Neuronal stem cell (in vitro differentiated cells): ENCODE measurements around the gene ERC2.

Experiments
- DNase-seq: peaks from one replicate; pipeline ENCODE4 v3.0.0-alpha.2; 2013; ENCODE audit warnings: low spot score
- H2AFZ ChIP-seq: one replicate; pipeline ENCODE4 v1.6.1; 2013; ENCODE audit warnings: mild to moderate bottlenecking, low read length, inconsistent platforms
- H2AK5ac ChIP-seq: 2 replicates; pipeline ENCODE4 v1.6.1; 2013; ENCODE audit warnings: low read depth, mild to moderate bottlenecking, inconsistent platforms, low read length, moderate library complexity, mixed read lengths
- H2BK120ac ChIP-seq: 2 replicates; pipeline ENCODE4 v1.6.1; 2013; ENCODE audit warnings: low read depth, mild to moderate bottlenecking, inconsistent platforms, low read length, moderate library complexity, mixed read lengths
- H2BK12ac ChIP-seq: one replicate; pipeline ENCODE4 v1.6.1; 2013; ENCODE audit warnings: low read length, inconsistent platforms
- H2BK15ac ChIP-seq: 2 replicates; pipeline ENCODE4 v1.6.1; 2013; ENCODE audit warnings: mild to moderate bottlenecking, low read length, inconsistent platforms, mixed read lengths
- H2BK5ac ChIP-seq: one replicate; pipeline ENCODE4 v1.6.1; 2013; ENCODE audit warnings: inconsistent platforms, mild to moderate bottlenecking, low read length, moderate library complexity
- H3K14ac ChIP-seq: one replicate; pipeline ENCODE4 v1.6.1; 2013; ENCODE audit warnings: low read length, inconsistent platforms
- H3K18ac ChIP-seq: 2 replicates; pipeline ENCODE4 v1.6.1; 2013; ENCODE audit warnings: low read length, inconsistent platforms
- H3K23ac ChIP-seq: 2 replicates; pipeline ENCODE4 v1.6.1; 2013; ENCODE audit warnings: low read depth, mild to moderate bottlenecking, mixed read lengths, low read length, inconsistent platforms; ENCODE audit not compliant: poor library complexity
- H3K27ac ChIP-seq: replicated peaks from 3 replicates; pipeline ENCODE4 v1.5.1; 2013; ENCODE audit warnings: low read length, inconsistent platforms
- H3K27me3 ChIP-seq, 3 experiments: 2 replicates each; pipeline ENCODE4 v1.6.1; 2013; ENCODE audit warnings: low read length in 3 of 3, mild to moderate bottlenecking in 2 of 3, inconsistent platforms in 1 of 3, low read depth in 1 of 3, mixed read lengths in 1 of 3, moderate library complexity in 1 of 3; ENCODE audit not compliant: control insufficient read depth in 3 of 3, insufficient read depth in 3 of 3
- H3K36me3 ChIP-seq, 2 donors: replicated peaks in 1 of 2; 2 replicates each; pipeline ENCODE4 v1.6.1; 2013; ENCODE audit warnings: low read length in 2 of 2; ENCODE audit not compliant: control insufficient read depth in 2 of 2, insufficient read depth in 2 of 2
- H3K4ac ChIP-seq: 2 replicates; pipeline ENCODE4 v1.6.1; 2013; ENCODE audit warnings: inconsistent platforms, mild to moderate bottlenecking, low read length, moderate library complexity
- H3K4me1 ChIP-seq, 2 donors: 1 replicate in 1 of 2; 2 replicates in 1 of 2; pipeline ENCODE4 v1.6.1; 2013; ENCODE audit warnings: low read length in 2 of 2, low read depth in 1 of 2; ENCODE audit not compliant: control insufficient read depth in 2 of 2, insufficient read depth in 1 of 2
- H3K4me2 ChIP-seq: one replicate; pipeline ENCODE4 v1.6.1; 2013; ENCODE audit warnings: mild to moderate bottlenecking, low read length, inconsistent platforms; ENCODE audit not compliant: insufficient read depth, poor library complexity, severe bottlenecking
- H3K4me3 ChIP-seq, 2 donors: 2 replicates each; pipeline ENCODE4 v1.5.1; 2013; ENCODE audit warnings: low read length in 2 of 2, mild to moderate bottlenecking in 2 of 2, inconsistent platforms in 1 of 2, moderate library complexity in 1 of 2
- H3K79me1 ChIP-seq: one replicate; pipeline ENCODE4 v1.6.1; 2013; ENCODE audit warnings: low read depth, mild to moderate bottlenecking, inconsistent platforms, low read length, moderate library complexity
- H3K9ac ChIP-seq: one replicate; pipeline ENCODE4 v1.6.1; 2013; ENCODE audit warnings: mild to moderate bottlenecking, low read depth, low read length, inconsistent platforms; ENCODE audit not compliant: poor library complexity
- H3K9me3 ChIP-seq, 2 donors: replicated peaks in 1 of 2; 2 replicates each; pipeline versions ENCODE3 to v1.6.1; 2013; ENCODE audit warnings: low read length in 2 of 2, mild to moderate bottlenecking in 2 of 2, inconsistent platforms in 1 of 2, low read depth in 1 of 2, mixed read lengths in 1 of 2, moderate library complexity in 1 of 2; ENCODE audit not compliant: control insufficient read depth in 2 of 2, insufficient read depth in 1 of 2
- H4K8ac ChIP-seq: one replicate; pipeline ENCODE4 v1.6.1; 2013; ENCODE audit warnings: low read depth, mild to moderate bottlenecking, inconsistent platforms, low read length, moderate library complexity
- H4K91ac ChIP-seq: one replicate; pipeline ENCODE4 v1.6.1; 2013; ENCODE audit warnings: low read length, low read depth, mild to moderate bottlenecking, inconsistent platforms; ENCODE audit not compliant: poor library complexity
- WGBS, 2 donors: extraction: QIAGEN DNeasy Blood & Tissue Kit; methylation state at CpG; one replicate each; pipeline ENCODE4 v1.1.7; 2013; ENCODE audit warnings: missing lambda C conversion rate in 2 of 2, mixed read lengths in 1 of 2; ENCODE audit not compliant: insufficient read length in 2 of 2, insufficient replicate concordance in 1 of 2; ENCODE audit errors: extremely low coverage in 2 of 2; 5-methylcytosine and 5-hydroxymethylcytosine counted together

Gene ERC2

DNA sequence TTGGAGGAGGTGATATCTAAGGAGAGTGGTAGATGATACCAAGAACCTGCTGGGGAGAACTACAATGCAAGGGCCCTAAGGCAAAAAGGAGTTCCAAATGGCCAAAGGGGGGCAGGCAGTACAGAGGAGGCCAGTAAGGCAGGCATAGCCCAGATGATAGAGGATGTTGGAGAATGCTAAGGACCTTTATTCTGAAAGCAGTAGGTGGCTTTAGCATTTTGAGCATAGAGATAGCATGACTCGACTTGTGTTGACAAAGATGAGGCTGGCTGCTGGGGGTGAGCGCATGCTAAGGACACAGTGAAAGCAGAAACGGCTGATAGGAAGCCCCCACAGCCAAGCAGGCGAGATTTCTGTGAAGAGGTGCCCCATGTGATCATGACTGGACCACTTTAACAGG, 419.3 kb downstream of the ERC2 start:
- DNase-seq = no peak
- Histone ChIP-seq H3K4ac (no peak overlapping the region), H2AK5ac (no peak overlapping the region), H2BK15ac (no peak overlapping the region), H3K27ac (no peak overlapping the region), H3K23ac (no peak overlapping the region), H4K91ac (no peak overlapping the region), H3K4me2 (no peak overlapping the region), H3K14ac (no peak overlapping the region), H3K4me3 (no peak overlapping the region), H3K9ac (no peak overlapping the region), H3K4me1 (no peaks in the 10 kb centered on the region), H3K79me1 (no peaks in the 10 kb centered on the region), H3K9me3 (no peaks in the 10 kb centered on the region), H4K8ac (no peak overlapping the region), H2BK5ac (no peak overlapping the region), H3K27me3 (no peaks in the 10 kb centered on the region), H3K18ac (no peak overlapping the region), H3K36me3 (no peaks in the 10 kb centered on the region), H2AFZ (no peak overlapping the region), H2BK12ac (no peak overlapping the region), H2BK120ac (no peak overlapping the region)
- WGBS, 2 donors = no CpG with 5 or more reads among the region's 4 CpGs

DNA sequence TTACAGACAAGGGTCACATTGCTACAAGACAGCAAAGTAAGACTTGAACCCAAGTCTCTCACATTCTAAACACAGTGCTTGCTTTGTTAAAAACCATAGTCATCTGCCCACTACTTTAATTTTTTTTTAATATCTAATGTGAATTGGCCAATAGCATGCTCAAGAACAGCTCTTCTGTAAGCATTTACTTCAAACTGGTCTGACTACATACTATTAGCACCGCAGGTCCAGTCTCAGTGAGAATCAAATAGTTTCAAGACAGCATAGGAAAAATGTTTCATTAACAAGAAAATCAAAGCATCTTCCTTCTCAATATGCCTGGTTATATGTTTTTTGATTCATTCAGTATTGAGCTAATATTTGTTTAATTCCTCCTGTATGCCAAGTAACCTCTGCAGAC, 419.9 kb downstream of the ERC2 start:
- Histone ChIP-seq H3K4me3 (no peak overlapping the region), H3K23ac (no peak overlapping the region), H3K27ac (no peak overlapping the region), H3K79me1 (no peaks in the 10 kb centered on the region), H2AK5ac (no peak overlapping the region), H3K4me2 (no peak overlapping the region), H3K14ac (no peak overlapping the region), H3K18ac (no peak overlapping the region), H2BK120ac (no peak overlapping the region), H2BK15ac (no peak overlapping the region), H4K91ac (no peak overlapping the region), H3K9me3 (no peaks in the 10 kb centered on the region), H3K9ac (no peak overlapping the region), H2BK5ac (no peak overlapping the region), H3K4ac (no peak overlapping the region), H3K36me3 (no peaks in the 10 kb centered on the region), H4K8ac (no peak overlapping the region), H3K4me1 (no peaks in the 10 kb centered on the region), H2AFZ (no peak overlapping the region), H2BK12ac (no peak overlapping the region), H3K27me3 (no peaks in the 10 kb centered on the region)
- no CpG with 5 or more reads among the region's 1 CpG for WGBS, 2 donors
- DNase-seq = no peak

DNA sequence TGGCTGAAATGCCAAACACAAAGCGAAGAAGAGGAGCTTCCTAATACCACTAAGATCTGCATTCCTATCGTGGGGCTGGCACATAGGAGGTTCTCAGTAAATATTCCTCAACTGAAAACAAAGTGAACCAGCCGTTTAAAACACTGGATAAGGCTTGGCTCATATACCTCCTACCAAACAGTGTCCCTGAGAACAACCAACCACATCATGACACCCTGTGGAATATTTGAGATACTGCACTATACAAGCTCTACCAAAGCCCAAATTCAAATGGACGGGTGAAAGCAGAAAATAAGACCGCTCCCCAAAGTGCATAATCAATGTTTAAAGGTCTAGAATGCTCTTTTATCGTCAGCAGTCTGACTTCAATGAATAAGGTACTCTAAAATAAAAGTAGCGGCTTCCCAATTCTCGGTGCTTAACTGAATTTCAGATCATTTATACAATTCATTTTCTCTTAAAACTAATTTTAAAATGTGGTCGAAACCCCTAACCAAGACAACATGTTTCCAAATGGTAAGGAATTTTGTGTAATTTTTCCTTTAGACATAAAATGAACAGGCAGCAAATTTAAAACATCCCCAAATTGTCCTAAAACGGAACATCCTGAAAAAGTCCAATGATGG, 425.8 kb downstream of the ERC2 start:
- H3K23ac ChIP-seq = no peak overlapping the region
- WGBS, 2 donors = no CpG with 5 or more reads among the region's 10 CpGs
- no peaks in the 10 kb centered on the region for H3K4me1 ChIP-seq
- H2AFZ ChIP-seq = peak overlapping the region; percentile 5
- H2AK5ac ChIP-seq = no peak overlapping the region
- H3K9me3 ChIP-seq = peaks cover 3 to 4% of the 10 kb centered on the region in 2 donors
- no peaks in the 10 kb centered on the region for H3K36me3 ChIP-seq
- no peak overlapping the region for H3K4ac ChIP-seq
- no peak overlapping the region for H3K14ac ChIP-seq
- H4K91ac ChIP-seq = no peak overlapping the region
- H3K9ac ChIP-seq = no peak overlapping the region
- no peak overlapping the region for H3K27ac ChIP-seq
- no peak overlapping the region for H3K4me2 ChIP-seq
- H2BK15ac ChIP-seq = no peak overlapping the region
- H2BK12ac ChIP-seq = no peak overlapping the region
- no peak overlapping the region for H2BK120ac ChIP-seq
- H3K18ac ChIP-seq = no peak overlapping the region
- peak; percentile 11 for DNase-seq
- H2BK5ac ChIP-seq = no peak overlapping the region
- H3K27me3 ChIP-seq = no peaks in the 10 kb centered on the region
- H3K4me3 ChIP-seq = no peak overlapping the region
- no peak overlapping the region for H4K8ac ChIP-seq
- no peaks in the 10 kb centered on the region for H3K79me1 ChIP-seq

DNA sequence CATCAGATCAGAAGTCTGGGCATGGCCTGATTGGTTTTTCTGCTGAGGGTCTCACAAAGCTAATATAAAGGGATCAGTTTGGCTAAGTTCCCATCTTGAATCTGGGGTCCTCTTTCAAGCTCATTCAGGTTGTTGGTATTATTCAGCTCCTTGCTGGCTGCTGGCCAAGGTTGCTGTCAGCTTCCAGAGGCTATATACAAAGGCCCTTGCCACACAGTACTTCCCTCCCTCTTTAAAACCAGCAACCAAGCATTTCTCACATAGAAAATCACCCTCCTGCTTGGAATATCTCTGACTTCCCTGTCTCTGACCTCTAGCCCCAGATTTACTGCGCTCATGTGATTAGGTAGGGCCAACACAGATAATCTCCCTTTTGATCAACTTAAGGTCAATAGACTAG, 442.9 kb downstream of the ERC2 start:
- peaks cover 0 to 2% of the 10 kb centered on the region in 2 donors for H3K4me1 ChIP-seq
- peaks cover 0 to 3% of the 10 kb centered on the region in 2 donors for H3K9me3 ChIP-seq
- H3K79me1 ChIP-seq = no peaks in the 10 kb centered on the region
- H3K36me3 ChIP-seq = no peaks in the 10 kb centered on the region
- H2BK120ac ChIP-seq = no peak overlapping the region
- H3K4me3 ChIP-seq = no peak overlapping the region
- H4K8ac ChIP-seq = no peak overlapping the region
- H2BK12ac ChIP-seq = no peak overlapping the region
- H3K27ac ChIP-seq = no peak overlapping the region
- no peak overlapping the region for H3K4ac ChIP-seq
- no peak overlapping the region for H3K4me2 ChIP-seq
- no peaks in the 10 kb centered on the region for H3K27me3 ChIP-seq
- H4K91ac ChIP-seq = no peak overlapping the region
- H2AFZ ChIP-seq = no peak overlapping the region
- H3K14ac ChIP-seq = no peak overlapping the region
- no peak overlapping the region for H2BK5ac ChIP-seq
- no peak for DNase-seq
- no peak overlapping the region for H2AK5ac ChIP-seq
- H3K9ac ChIP-seq = no peak overlapping the region
- no peak overlapping the region for H3K18ac ChIP-seq
- no CpG with 5 or more reads among the region's 1 CpG for WGBS, 2 donors
- H2BK15ac ChIP-seq = no peak overlapping the region
- no peak overlapping the region for H3K23ac ChIP-seq
